ENCODE data around the gene SAG.
"Not testable (repeated sequence)": the region's sequence is repeated elsewhere in the genome, so short reads cannot be mapped to it uniquely, and the experiment has no call there.

SAG gene

GRCh38 chr2:233358335-233358734 lies 50.7 kb downstream of the SAG start:
- no peak for DNase-seq

DNA sequence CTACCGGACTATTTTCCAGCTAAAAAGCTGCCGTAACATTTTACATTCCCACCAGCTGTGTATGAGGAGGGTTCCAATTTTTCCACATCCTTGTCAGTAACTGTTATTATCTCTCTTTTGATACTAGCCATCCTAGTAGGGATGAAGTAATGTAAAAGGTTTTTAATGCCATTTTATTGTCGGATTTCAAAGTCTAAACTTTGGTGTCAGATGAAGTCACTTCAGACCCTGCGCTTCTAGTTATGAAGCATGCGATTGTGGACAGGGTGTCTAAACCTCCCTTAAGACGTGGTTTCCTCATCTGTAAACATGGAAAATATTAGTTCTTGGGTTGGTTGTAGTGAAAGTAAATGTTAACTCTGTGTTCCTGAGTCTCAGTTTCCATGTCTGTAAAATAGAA lies 51.3 kb downstream of the SAG start:
- no peak for DNase-seq

- no peak for DNase-seq
Measured at GRCh38 chr2:233359823-233360222, 52.2 kb downstream of the SAG start.

GRCh38 chr2:233360771-233361176 lies 53.2 kb downstream of the SAG start:
- no peak for DNase-seq

DNA sequence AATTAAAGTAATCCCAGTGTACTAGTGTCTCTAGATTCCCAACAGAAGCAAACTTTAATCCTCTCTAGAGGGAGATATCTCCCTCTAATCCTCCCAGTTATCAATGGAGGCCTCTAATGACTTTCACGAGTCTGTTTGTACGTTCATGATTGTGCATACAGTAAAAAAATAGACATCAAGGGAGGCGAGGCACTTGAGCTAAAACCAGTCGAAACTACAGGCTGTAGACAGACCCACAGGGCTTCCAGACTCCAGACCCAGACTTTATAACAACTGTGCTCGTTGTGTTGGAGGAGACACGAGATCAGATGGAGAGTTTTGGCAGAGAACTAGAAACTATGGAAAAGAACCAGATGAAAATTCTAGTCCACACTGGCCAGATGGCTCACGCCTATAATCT lies 53.7 kb downstream of the SAG start:
- no peak for DNase-seq

DNA sequence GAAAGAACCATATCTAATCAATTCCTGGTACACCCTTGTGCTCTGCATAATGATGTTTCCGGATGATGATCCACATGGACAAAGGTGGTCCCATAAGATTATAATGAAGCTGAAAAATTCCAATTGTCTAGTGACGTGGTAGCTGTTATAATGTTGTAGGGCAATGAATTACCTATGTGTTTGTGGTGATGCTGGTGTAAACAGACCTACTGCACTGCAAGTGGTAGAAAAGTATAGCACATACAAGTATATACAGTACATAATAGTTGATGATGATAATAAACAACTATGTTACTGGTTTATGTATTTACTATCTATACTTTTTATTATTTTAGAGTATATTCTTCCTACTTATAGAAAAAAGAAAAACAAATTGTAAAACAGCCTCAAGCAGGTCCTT lies 55.1 kb downstream of the SAG start:
- DNase-seq, result no peak

DNA sequence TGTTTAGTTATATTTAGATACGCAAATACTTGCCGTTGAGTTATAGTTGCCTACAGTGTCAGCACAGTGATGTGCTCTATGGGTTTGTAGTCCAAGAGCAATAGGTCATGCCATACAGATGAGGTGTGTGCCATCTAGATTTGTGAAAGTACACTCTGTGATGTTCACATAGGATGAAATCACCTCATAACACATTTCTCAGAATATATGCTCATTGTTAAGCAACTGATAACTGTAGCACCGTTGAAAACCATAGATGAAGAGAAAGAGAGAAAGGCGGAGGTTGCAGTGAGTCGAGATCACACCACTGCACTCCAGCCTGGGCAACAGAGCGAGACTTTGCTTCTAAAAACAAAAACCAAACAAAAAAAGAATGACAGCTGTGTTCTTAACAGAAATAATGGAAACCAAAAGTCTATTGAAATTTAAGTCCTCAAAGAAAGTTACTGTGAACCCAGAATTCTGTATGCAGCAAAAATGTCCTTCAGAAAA lies 56.2 kb downstream of the SAG start:
- DNase-seq, result no peak

- DNase-seq, result no peak
Measured at GRCh38 chr2:233365861-233366520, 58.4 kb downstream of the SAG start.

DNA sequence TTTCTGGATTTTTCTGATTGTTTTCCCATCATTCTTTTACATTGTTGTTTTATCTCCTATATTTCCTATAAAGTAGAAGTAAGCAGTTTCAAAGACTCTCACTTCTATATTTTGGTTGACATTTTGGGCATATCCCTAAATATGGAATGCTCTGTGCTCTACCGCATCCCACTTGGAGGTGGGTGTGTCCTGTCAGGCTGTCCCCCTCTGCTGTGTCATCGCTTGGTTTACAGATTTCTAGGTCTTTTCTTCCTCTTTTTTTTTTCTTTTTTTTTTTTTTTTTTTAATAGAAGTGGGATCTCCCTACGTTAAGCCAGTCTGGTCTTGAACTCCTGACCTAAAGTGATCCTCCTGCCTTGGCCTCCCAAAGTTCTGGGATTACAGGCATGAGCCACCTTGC lies 60.0 kb downstream of the SAG start:
- no peak for DNase-seq

- no peak for DNase-seq
Measured at GRCh38 chr2:233368756-233369155, 61.1 kb downstream of the SAG start.

DNA sequence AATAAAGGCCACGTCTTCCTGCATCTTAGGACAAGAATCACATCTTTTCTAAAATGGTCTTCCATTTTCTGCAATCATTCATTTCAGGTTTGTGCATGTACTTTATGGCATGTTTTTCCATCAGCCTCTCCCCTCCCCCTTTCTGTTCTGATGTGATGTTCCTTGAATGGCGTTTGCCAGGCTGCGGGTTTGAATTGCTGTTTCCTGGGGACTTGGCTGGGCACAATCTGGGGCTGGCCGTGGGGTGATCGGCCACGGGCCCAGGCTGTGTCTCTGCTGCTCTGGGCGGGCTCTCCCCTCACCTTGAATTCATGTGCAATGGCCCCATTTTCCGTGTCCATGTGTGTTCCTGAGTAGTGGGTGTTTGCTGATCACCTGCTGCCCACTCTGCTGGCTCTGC lies 61.8 kb downstream of the SAG start:
- DNase-seq, result no peak

GRCh38 chr2:233369897-233370685 lies 62.5 kb downstream of the SAG start:
- no peak for DNase-seq

- no peak for DNase-seq
Measured at GRCh38 chr2:233371641-233372040, 64.0 kb downstream of the SAG start.

- DNase-seq, result no peak
Measured at GRCh38 chr2:233372855-233373254, 65.2 kb downstream of the SAG start.

GRCh38 chr2:233373316-233373715 lies 65.7 kb downstream of the SAG start:
- DNase-seq, result no peak

DNA sequence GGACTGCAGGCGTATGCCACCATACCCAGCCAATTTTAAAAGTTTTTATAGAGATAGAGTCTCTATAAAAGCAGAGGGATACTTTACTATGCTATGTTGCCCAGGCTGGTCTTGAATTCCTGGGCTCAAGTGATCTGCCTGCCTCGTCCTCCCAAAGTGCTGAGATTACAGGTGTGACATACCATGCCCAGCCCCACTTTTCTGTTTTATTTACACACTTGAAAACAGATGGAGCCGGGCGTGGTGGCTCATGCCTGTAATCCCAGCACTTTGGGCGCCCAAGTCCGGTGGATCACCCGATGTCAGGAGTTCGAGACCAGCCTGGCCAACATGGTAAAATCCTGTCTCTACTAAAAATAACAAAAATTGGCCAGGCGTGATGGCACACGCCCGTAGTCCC lies 67.2 kb downstream of the SAG start:
- not testable (repeated sequence) for DNase-seq

- DNase-seq, result no peak
Measured at GRCh38 chr2:233375490-233376314, 68.1 kb downstream of the SAG start.

GRCh38 chr2:233379034-233379433 lies 71.4 kb downstream of the SAG start:
- DNase-seq, result no peak

GRCh38 chr2:233379441-233379840 lies 71.8 kb downstream of the SAG start:
- DNase-seq, result no peak

- DNase-seq, result no peak
Measured at GRCh38 chr2:233380132-233380895, 72.7 kb downstream of the SAG start.

- no peak for DNase-seq
Measured at GRCh38 chr2:233380995-233381637, 73.5 kb downstream of the SAG start.

DNA sequence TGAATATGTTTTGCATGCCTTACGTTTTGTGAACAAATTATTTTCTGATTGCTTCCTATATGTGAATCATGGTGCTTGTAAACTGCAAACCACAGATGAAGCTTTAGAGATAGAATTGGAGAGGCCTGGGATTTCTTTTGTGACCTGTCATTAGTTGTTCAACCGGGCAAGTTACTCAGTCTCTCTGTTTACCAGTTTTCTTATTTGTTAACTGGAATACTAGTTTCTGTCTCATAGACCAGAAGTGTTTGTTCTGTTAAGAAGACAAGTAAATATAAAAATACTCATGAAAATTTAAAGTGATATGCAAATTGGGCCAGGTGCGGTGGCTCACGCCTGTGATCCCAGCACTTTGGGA lies 74.0 kb downstream of the SAG start:
- DNase-seq, result no peak

Measured in cortex of kidney (tissue), 1 donor.